Left colon (tissue), 2 donors: ENCODE results near the gene SLC25A34. TPM values are rescaled to one million over a fixed set of nuclear protein-coding genes. Genes with fewer than 3 reads are reported as not detected.

Experiments
- ATAC-seq: fragments of 200-7000 bp; cut with Tn5 transposase; one replicate; pipeline ENCODE4 v1.9.1; 2020; ENCODE audit warnings: mild to moderate bottlenecking, moderate library complexity
- DNase-seq, 2 donors: peaks; one replicate each; pipeline ENCODE4 v3.0.0-alpha.2; 2020
- intact Hi-C, 2 donors: fragments of 100-400 bp; cut with DNase I in 1 of 2; cut with micrococcal nuclease in 1 of 2; formaldehyde crosslinking; loops; one replicate each; pipeline versions ENCODE4 v1.11.2 to v1.14.0; 2022; cut with DNase I, micrococcal nuclease
- total RNA-seq, 2 donors: library from RNA; stranded (reverse); fragmentation: NEBNext Ultra II Directional; extraction: Animal tissue kit (Norgen Biotek cat#: 25700); gene quantifications; one replicate each; pipeline ENCODE4 v1.2.1, GENCODE V29; 2021
- donor health status: DM: no; HTN: no; CAD: no.
- donor health status: DM: yes; HTN: yes; CAD: no.

Gene SLC25A34
- total RNA-seq, 2 donors from 2014 or later: 7.9 to 22.6 TPM

- intact Hi-C loops: no loop called here
- no peak for DNase-seq
- no peak for ATAC-seq
Measured at GRCh38 chr1:15728937-15729657, 7.0 kb upstream of the SLC25A34 start.

GRCh38 chr1:15730423-15730822 is 5.6 kb upstream of the SLC25A34 start:
- DNase-seq (no peak), ATAC-seq (no peak)
- intact Hi-C loops: no loop called here

GRCh38 chr1:15730936-15731335 is 5.1 kb upstream of the SLC25A34 start:
- DNase-seq (no peak), ATAC-seq (no peak)
- intact Hi-C loops: no loop called here

GRCh38 chr1:15731735-15732685 is 4.0 kb upstream of the SLC25A34 start:
- intact Hi-C loops: no loop called here
- no peak for DNase-seq
- ATAC-seq: no peak

GRCh38 chr1:15732686-15733081 is 3.4 kb upstream of the SLC25A34 start:
- intact Hi-C loops: no loop called here
- DNase-seq (no peak), ATAC-seq (no peak)

GRCh38 chr1:15733218-15733725 is 2.8 kb upstream of the SLC25A34 start:
- DNase-seq: no peak
- intact Hi-C loops: no loop called here
- ATAC-seq: no peak

- DNase-seq: no peak
Measured at GRCh38 chr1:15733726-15734226, 2.3 kb upstream of the SLC25A34 start.

GRCh38 chr1:15734296-15734695 is 1.8 kb upstream of the SLC25A34 start:
- DNase-seq (no peak), ATAC-seq (no peak)
- intact Hi-C loops: no loop called here

More at GRCh38 chr1:15733726-15734226, 2.3 kb upstream of the SLC25A34 start:
- intact Hi-C loops: no loop called here
- no peak for ATAC-seq

GRCh38 chr1:15734901-15735300 is 1.2 kb upstream of the SLC25A34 start:
- intact Hi-C loops: no loop called here
- DNase-seq (no peak), ATAC-seq (no peak)

- no peak for DNase-seq
- ATAC-seq: peak; percentile 21
- intact Hi-C loops: no loop called here
Measured at GRCh38 chr1:15735304-15736037, 587 bp upstream of the SLC25A34 start.

- peak; percentile 66 to 83 for DNase-seq
- intact Hi-C loops: no loop called here
- peak; percentile 52 for ATAC-seq
Measured at GRCh38 chr1:15736892-15737261, 819 bp downstream of the SLC25A34 start.

- DNase-seq (no peak), ATAC-seq (no peak)
- intact Hi-C loops: no loop called here
Measured at GRCh38 chr1:15737324-15738319, 1.6 kb downstream of the SLC25A34 start.

- ATAC-seq (no peak), DNase-seq (no peak)
- intact Hi-C loops: no loop called here
Measured at GRCh38 chr1:15738416-15739113, 2.5 kb downstream of the SLC25A34 start.

- DNase-seq: no peak
- intact Hi-C loops: no loop called here
- ATAC-seq: no peak
Measured at GRCh38 chr1:15739259-15739658, 3.2 kb downstream of the SLC25A34 start.

GRCh38 chr1:15739745-15740144 is 3.7 kb downstream of the SLC25A34 start:
- intact Hi-C loops: loop anchor here in 1 of 2 donors (5.0 kb wide), 1 partner anchor 142 kb away; no protein-coding TSS in a partner anchor
- no peak for DNase-seq
- no peak for ATAC-seq

- ATAC-seq (peak; percentile 76), DNase-seq (peak; percentile 91 to 92)
- intact Hi-C loops: loop anchor here in 1 of 2 donors (5.0 kb wide), 1 partner anchor 144 kb away; no protein-coding TSS in a partner anchor
Measured at GRCh38 chr1:15740924-15741850, 5.1 kb downstream of the SLC25A34 start.
